GM23338 (cell line): ENCODE results near the gene IL12B. TPM values are rescaled to one million over a fixed set of nuclear protein-coding genes. Genes with fewer than 3 reads are reported as not detected.

Experiments
- ATAC-seq: fragments of 200-7000 bp; cut with Tn5 transposase; 3 replicates; pipeline ENCODE4 v1.9.1; 2020
- DNase-seq: peaks from one replicate; pipeline ENCODE4 v3.0.0-alpha.2; 2015; ENCODE audit warnings: low spot score
- H2AFZ ChIP-seq: fragments of 200-600 bp; sonication (generic); 2 replicates; pipeline ENCODE4 v1.8.0; 2016; ENCODE audit warnings: antibody characterized with exemption, mild to moderate bottlenecking, moderate library complexity
- H3F3A ChIP-seq: fragments of 200-600 bp; sonication (generic); replicated peaks from 2 replicates; pipeline ENCODE4 v1.8.0; 2017; ENCODE audit warnings: antibody characterized with exemption, mixed run types, low read depth
- H3K27ac ChIP-seq: fragments of 200-600 bp; sonication (generic); 2 replicates; pipeline ENCODE4 v1.6.1; 2016; ENCODE audit warnings: low read depth
- H3K27me3 ChIP-seq: fragments of 200-600 bp; sonication (generic); 2 replicates; pipeline ENCODE4 v1.8.0; 2016; ENCODE audit warnings: mild to moderate bottlenecking, mixed run types, moderate library complexity; ENCODE audit not compliant: insufficient read depth
- H3K36me3 ChIP-seq: fragments of 200-600 bp; sonication (generic); 2 replicates; pipeline ENCODE4 v1.8.0; 2016; ENCODE audit warnings: mild to moderate bottlenecking; ENCODE audit not compliant: insufficient read depth
- H3K4me1 ChIP-seq: fragments of 200-600 bp; sonication (generic); 2 replicates; pipeline ENCODE4 v1.8.0; 2016; ENCODE audit warnings: mild to moderate bottlenecking, moderate library complexity; ENCODE audit not compliant: insufficient read depth
- H3K4me2 ChIP-seq: fragments of 200-600 bp; sonication (generic); 2 replicates; pipeline ENCODE4 v1.7.1; 2017; ENCODE audit warnings: mixed run types
- H3K4me3 ChIP-seq: fragments of 200-600 bp; sonication (generic); 2 replicates; pipeline ENCODE4 v1.6.1; 2016; ENCODE audit warnings: mixed run types
- H3K79me2 ChIP-seq: fragments of 200-600 bp; sonication (generic); replicated peaks from 2 replicates; pipeline ENCODE4 v1.8.0; 2017; ENCODE audit warnings: mild to moderate bottlenecking; ENCODE audit not compliant: insufficient read depth
- H3K9me2 ChIP-seq: fragments of 200-600 bp; sonication (generic); 2 replicates; pipeline ENCODE4 v1.8.0; 2017; ENCODE audit not compliant: insufficient read depth
- H4K20me1 ChIP-seq: fragments of 200-600 bp; sonication (generic); replicated peaks from 2 replicates; pipeline ENCODE4 v1.8.0; 2017; ENCODE audit warnings: mild to moderate bottlenecking; ENCODE audit not compliant: insufficient read depth
- H3K27ac Mint-ChIP-seq: 2 replicates; pipeline ENCODE4 v1.8.0; 2020; ENCODE audit warnings: inconsistent platforms, mild to moderate bottlenecking, moderate library complexity, mixed read lengths
- H3K27me3 Mint-ChIP-seq: 3 replicates; pipeline ENCODE4 v1.8.0; 2022; ENCODE audit warnings: low read depth, mild to moderate bottlenecking, moderate library complexity, mixed read lengths, inconsistent platforms; ENCODE audit not compliant: insufficient read depth, poor library complexity
- H3K36me3 Mint-ChIP-seq: 3 replicates; pipeline ENCODE4 v1.8.0; 2021; ENCODE audit warnings: low read depth, mild to moderate bottlenecking, inconsistent platforms, moderate library complexity, mixed read lengths
- H3K4me1 Mint-ChIP-seq: 3 replicates; pipeline ENCODE4 v1.8.0; 2020; ENCODE audit warnings: mild to moderate bottlenecking, inconsistent platforms, mixed read lengths
- H3K4me3 Mint-ChIP-seq: 3 replicates; pipeline ENCODE4 v1.8.0; 2021; ENCODE audit warnings: moderate library complexity, mild to moderate bottlenecking, inconsistent platforms, mixed read lengths
- H3K9me3 Mint-ChIP-seq: 3 replicates; pipeline ENCODE4 v1.8.0; 2020; ENCODE audit warnings: moderate library complexity, mild to moderate bottlenecking, inconsistent platforms, mixed read lengths
- CREB1 ChIP-seq: fragments of 250-450 bp; sonication (Bioruptor Pico); IDR thresholded peaks from 2 replicates; pipeline ENCODE4 v1.5.0; 2020; ENCODE audit warnings: low read depth, mild to moderate bottlenecking, moderate library complexity
- CTCF ChIP-seq, 2 experiments: fragments of 200-600 bp in 1 of 2; sonication (generic) in 1 of 2; conservative IDR thresholded peaks; 2 replicates each; pipeline versions ENCODE4 v1.5.1 to v1.6.1; 2016 to 2017; ENCODE audit warnings: antibody characterized with exemption in 2 of 2, low read depth in 2 of 2, mild to moderate bottlenecking in 2 of 2, moderate library complexity in 1 of 2
- ETS1 ChIP-seq: IDR thresholded peaks from 2 replicates; pipeline ENCODE4 v1.6.1; 2016; ENCODE audit warnings: antibody characterized with exemption
- EZH2 ChIP-seq: fragments of 200-600 bp; sonication (generic); IDR thresholded peaks from one replicate; pipeline ENCODE4 v1.8.0; 2017; ENCODE audit warnings: antibody characterized with exemption, mild to moderate bottlenecking, low read depth; ENCODE audit not compliant: unreplicated experiment
- EZH2phosphoT487 ChIP-seq: fragments of 200-600 bp; sonication (generic); IDR thresholded peaks from one replicate; pipeline ENCODE4 v1.8.1; 2018; ENCODE audit warnings: antibody characterized with exemption; ENCODE audit not compliant: unreplicated experiment
- JUNB ChIP-seq: IDR thresholded peaks from one replicate; pipeline ENCODE4 v1.6.1; 2016; ENCODE audit warnings: antibody characterized with exemption; ENCODE audit not compliant: unreplicated experiment
- NANOG ChIP-seq: IDR thresholded peaks from 2 replicates; pipeline ENCODE4 v1.6.1; 2016; ENCODE audit warnings: antibody characterized with exemption, borderline replicate concordance
- POLR2AphosphoS5 ChIP-seq: IDR thresholded peaks from 2 replicates; pipeline ENCODE4 v1.6.1; 2016; ENCODE audit warnings: antibody characterized with exemption, low read depth
- REST ChIP-seq: IDR thresholded peaks from one replicate; pipeline ENCODE4 v1.6.1; 2018; ENCODE audit warnings: antibody characterized with exemption; ENCODE audit not compliant: unreplicated experiment
- STAT1 ChIP-seq: IDR thresholded peaks from one replicate; pipeline ENCODE4 v1.6.1; 2016; ENCODE audit warnings: antibody characterized with exemption; ENCODE audit not compliant: unreplicated experiment
- ZNF114 ChIP-seq: fragments of 250-450 bp; sonication (Bioruptor Pico); IDR thresholded peaks from 2 replicates; pipeline ENCODE4 v1.5.0; 2020; ENCODE audit warnings: mild to moderate bottlenecking, moderate library complexity
- ZNF331 ChIP-seq: fragments of 250-450 bp; sonication (Bioruptor Pico); IDR thresholded peaks from 2 replicates; pipeline ENCODE4 v1.5.0; 2020; ENCODE audit warnings: low read depth, mild to moderate bottlenecking, moderate library complexity
- ZNF462 ChIP-seq: fragments of 250-450 bp; sonication (Bioruptor Pico); IDR thresholded peaks from 2 replicates; pipeline ENCODE4 v1.5.0; 2020; ENCODE audit warnings: mild to moderate bottlenecking, moderate library complexity
- polyA plus RNA-seq: library from polyadenylated mRNA; unstranded; fragments of >200 nt; fragmentation: Nextera tagmentation; extraction: Ambion mirVana; gene quantifications from 2 replicates; pipeline ENCODE4 v1.2.1, GENCODE V29; 2016
- total RNA-seq: library from RNA; depleted of rRNA; stranded (reverse); fragments of >200 nt; shearing (Covaris generic); gene quantifications from 2 replicates; pipeline ENCODE4 v1.2.3, GENCODE V29; 2014

Gene IL12B
- total and polyA plus RNA-seq, 2 experiments from 2014 or later: not detected

GRCh38 chr5:159313197-159313596, 17.1 kb downstream of the IL12B start:
- H3K9me3 Mint-ChIP-seq: no peaks in the 10 kb centered on the region
- H3K27ac ChIP-seq: no peak overlapping the region
- DNase-seq: no peak

More at GRCh38 chr5:159313197-159313596, 17.1 kb downstream of the IL12B start:
- Histone ChIP-seq H3K9me2 (no peaks in the 10 kb centered on the region), H3F3A (no peaks in the 10 kb centered on the region), H4K20me1 (no peaks in the 10 kb centered on the region), H3K4me2 (no peak overlapping the region), H3K36me3 (no peaks in the 10 kb centered on the region), H3K79me2 (no peaks in the 10 kb centered on the region), H3K4me3 (no peak overlapping the region), H3K4me1 (peaks cover 8% of the 10 kb centered on the region; the same call in 1 of the 2 replicates), H3K27me3 (peaks cover 27% of the 10 kb centered on the region), H2AFZ (no peak overlapping the region)
- peaks cover 16% of the 10 kb centered on the region for H3K4me1 Mint-ChIP-seq
- ATAC-seq: no peak
- no peaks in the 10 kb centered on the region for H3K36me3 Mint-ChIP-seq
- H3K4me3 Mint-ChIP-seq: no peak overlapping the region
- H3K27ac Mint-ChIP-seq: no peak overlapping the region
- peaks cover 13% of the 10 kb centered on the region for H3K27me3 Mint-ChIP-seq
- TF ChIP-seq EZH2phosphoT487 (no peak), EZH2 (no peak), JUNB (no peak), NANOG (no peak), STAT1 (no peak), ZNF114 (CRISPR knock-in tag) (no peak), REST (no peak), POLR2AphosphoS5 (no peak), CTCF (conservative IDR thresholded peaks at IDR 0.05; ENCODE audit: low read depth in 2 of 2) (no peak), ZNF462 (CRISPR knock-in tag) (no peak), ETS1 (no peak), ZNF331 (no peak), CREB1 (CRISPR knock-in tag) (no peak)
